OCI-LY3 (cell line): Measurements from ENCODE around the gene RGR.

Experiments
- CTCF ChIP-seq: fragments of 200-600, 300-600 bp; sonication (generic); IDR thresholded peaks from 2 replicates; pipeline ENCODE4 v1.5.1; 2014; ENCODE audit warnings: antibody characterized with exemption, low read length, low read depth
- EZH2phosphoT487 ChIP-seq: fragments of 200-600 bp; shearing (Covaris generic); IDR thresholded peaks from 2 replicates; pipeline ENCODE4 v1.6.1; 2018; ENCODE audit warnings: antibody characterized with exemption, mixed run types, low read depth

- TF ChIP-seq CTCF (no peak), EZH2phosphoT487 (no peak)
These were observed 45.4 kb downstream of the RGR start for GRCh38 chr10:84290235-84290634.
